LoVo (cell line): ENCODE measurements around the gene LTBP1.
A peak's percentile ranks its signal among the peaks of the same experiment; 100 is the strongest.
"Not testable (repeated sequence)": the region's sequence is repeated elsewhere in the genome, so short reads cannot be mapped to it uniquely, and the experiment has no call there.

Experiments
- DNase-seq: peaks from one replicate; pipeline ENCODE4 v3.0.0-alpha.2; 2016; ENCODE audit warnings: low spot score

The LTBP1 gene, protein sequence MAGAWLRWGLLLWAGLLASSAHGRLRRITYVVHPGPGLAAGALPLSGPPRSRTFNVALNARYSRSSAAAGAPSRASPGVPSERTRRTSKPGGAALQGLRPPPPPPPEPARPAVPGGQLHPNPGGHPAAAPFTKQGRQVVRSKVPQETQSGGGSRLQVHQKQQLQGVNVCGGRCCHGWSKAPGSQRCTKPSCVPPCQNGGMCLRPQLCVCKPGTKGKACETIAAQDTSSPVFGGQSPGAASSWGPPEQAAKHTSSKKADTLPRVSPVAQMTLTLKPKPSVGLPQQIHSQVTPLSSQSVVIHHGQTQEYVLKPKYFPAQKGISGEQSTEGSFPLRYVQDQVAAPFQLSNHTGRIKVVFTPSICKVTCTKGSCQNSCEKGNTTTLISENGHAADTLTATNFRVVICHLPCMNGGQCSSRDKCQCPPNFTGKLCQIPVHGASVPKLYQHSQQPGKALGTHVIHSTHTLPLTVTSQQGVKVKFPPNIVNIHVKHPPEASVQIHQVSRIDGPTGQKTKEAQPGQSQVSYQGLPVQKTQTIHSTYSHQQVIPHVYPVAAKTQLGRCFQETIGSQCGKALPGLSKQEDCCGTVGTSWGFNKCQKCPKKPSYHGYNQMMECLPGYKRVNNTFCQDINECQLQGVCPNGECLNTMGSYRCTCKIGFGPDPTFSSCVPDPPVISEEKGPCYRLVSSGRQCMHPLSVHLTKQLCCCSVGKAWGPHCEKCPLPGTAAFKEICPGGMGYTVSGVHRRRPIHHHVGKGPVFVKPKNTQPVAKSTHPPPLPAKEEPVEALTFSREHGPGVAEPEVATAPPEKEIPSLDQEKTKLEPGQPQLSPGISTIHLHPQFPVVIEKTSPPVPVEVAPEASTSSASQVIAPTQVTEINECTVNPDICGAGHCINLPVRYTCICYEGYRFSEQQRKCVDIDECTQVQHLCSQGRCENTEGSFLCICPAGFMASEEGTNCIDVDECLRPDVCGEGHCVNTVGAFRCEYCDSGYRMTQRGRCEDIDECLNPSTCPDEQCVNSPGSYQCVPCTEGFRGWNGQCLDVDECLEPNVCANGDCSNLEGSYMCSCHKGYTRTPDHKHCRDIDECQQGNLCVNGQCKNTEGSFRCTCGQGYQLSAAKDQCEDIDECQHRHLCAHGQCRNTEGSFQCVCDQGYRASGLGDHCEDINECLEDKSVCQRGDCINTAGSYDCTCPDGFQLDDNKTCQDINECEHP (N-terminal part only)

DNA sequence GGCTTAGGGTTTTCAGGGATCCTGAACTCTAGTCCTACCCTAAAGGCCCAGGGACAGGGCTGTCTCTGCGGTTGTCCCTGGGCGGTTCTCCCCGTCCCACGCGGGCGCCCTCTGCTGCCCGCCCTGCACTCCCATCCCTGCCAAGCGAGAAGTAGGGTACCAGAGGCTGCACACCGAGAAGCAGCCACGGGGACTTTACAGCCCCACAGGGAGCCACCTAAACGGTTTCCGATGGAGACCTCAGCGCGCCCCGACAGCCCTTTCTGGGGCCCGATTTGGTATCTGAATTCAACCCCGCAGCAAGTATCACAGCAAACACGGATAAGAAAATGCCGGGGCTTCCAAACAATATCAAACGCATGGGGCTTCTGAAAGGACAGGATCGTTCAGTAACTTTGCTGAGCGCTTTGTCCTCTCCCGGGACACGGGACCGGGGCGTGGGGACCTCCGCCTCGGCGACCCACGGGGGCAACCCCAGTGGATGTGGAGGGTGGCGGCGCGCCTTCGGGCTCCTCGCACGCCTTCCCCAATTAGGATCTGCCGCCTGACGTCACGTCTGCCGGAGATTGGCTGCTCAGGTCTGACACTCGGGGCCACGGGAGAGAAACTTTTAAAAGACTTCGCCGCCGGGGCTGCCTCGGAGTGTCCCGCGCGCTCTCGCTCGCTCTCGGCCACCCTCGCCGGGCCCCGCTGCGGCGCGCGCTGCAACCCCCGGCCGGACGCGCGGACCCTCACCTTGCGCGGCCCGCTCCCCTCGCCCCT, at the start of gene LTBP1:
LTBP1 (plus strand) TSS at position 640 of the 762 bp plus-strand sequence. CDS start 372 bp downstream, outside the sequence.
- peak; percentile 78 for DNase-seq

DNA sequence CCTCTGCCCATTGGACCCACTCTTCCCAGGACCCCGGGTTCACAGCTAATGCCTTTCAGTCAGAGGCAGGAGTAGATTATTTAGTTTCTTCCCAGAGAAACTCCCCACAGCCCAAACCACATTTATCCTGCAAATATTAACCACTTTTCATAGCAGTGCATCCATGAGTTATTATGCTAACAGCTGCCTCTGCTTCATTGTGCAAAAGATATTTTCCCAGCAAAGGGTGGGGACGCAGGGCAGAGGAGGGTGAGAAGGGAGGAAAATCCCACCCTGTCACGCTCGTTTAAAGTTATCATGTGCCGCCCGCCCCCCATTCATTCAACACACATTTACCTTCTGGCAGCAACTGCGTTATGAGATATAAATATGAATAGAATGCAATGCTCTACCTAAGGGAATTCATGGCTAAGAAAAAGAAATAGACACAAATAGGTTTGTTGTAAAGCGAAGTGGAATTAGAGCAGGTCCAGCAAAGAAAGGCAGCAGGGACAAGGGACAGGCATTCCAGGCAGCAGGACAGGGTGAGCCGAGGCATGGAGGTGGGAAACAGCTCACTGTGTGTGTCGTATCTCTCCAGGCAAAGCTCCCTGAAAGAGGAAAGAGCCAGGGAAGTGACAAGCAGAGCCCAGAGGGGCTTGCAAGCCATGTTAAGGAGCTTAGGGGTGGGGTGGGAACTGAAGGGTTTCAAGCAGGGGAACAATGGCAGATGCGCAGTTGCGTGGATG, 46.3 kb upstream of the LTBP1 start:
- DNase-seq, result no peak

DNA sequence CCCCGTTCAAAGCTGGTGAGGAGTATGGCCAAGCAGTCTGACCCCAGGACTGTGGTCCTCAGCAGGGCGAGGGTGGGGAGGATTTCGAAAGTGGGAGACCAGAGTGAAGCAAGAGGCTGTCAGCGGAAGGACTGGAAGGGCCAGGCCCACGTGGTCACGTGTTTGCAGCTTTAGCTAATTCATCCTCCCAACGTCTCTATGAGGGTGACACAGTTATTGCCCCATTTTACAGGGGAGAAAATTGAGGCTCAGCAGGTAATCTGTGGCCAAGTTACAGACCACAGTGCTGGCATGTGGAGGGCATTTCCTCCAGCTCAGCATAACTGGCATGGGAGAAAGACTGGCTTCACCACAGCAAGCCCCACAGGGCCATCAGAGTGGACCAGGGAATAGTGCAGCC, 45.4 kb upstream of the LTBP1 start:
- DNase-seq, result no peak

DNA sequence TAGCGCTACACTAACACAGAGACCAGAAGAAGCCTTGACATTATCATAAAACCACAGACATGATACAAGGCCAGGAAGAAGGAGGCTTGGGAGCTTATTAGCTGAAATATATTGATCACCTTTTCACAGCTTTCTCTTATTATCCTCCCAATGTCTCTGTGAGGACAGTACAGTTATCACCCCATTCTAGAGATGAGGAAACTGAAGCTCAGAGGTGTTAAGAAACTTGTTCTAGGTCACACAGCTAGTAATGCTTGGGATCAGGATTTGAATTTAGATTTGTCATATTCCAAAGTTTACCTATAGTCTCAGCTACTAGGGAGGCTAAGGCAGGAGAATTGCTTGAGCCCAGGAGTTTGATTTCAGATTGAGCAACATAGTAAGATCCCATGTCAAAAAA, 44.6 kb upstream of the LTBP1 start:
- DNase-seq, result no peak

DNA sequence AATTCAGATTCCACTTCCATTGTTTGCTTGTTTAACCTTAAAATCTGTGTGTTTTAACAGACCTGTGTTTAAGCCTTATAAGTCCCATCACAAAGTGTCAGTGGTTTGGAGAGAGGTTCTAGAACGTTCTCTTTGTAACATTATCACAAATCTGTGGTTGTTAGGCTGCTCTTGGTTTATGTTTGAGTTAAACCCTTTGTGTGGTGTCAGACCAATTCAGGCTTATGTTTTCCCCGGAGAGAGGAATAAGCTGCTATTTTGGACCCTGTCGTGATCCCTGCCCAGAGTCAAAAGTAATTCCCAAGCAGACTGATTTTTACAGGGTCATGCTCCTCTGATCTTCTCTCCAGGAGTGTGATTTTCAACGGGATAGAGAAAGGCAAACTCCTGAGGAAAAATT, 43.8 kb upstream of the LTBP1 start:
- no peak for DNase-seq

DNA sequence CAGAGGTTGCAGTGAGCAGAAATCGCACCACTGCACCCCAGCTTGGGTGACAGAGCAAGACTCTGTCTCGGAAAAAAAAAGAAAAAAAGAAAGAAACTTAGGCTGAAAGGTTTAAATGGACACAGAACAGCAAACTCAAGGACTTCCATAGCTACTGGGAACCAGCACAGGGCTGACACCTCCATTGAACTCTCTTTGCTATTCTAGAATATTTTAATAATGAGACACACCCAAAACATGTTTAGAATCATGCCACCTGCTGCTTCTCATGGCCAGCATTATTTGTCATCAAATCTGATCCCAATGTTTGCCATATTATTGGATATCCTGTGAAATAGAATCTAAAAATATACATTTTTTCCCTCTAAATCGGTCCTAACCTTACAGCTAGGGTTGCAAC, 42.7 kb upstream of the LTBP1 start:
- DNase-seq, result no peak

DNA sequence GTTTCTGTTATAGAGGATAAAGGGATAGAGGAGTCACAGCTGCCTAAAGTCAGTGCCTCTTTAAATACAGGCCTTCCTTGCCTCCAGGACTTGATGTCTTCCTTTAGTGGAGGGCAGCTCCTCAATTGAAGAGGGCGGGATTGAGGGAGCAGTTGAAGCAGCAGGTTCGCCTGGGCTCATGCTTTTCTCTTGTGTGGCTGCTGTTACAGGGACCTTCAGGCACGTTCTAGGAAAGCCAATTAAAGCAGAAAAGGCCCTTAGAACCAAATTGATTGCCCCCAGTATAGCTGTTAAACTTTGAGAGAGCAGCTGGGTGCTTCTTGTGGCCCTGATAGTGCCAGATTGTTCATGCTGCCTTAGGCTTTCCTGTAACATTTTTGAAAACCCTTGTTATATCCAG, 42.0 kb upstream of the LTBP1 start:
- DNase-seq, result no peak

DNA sequence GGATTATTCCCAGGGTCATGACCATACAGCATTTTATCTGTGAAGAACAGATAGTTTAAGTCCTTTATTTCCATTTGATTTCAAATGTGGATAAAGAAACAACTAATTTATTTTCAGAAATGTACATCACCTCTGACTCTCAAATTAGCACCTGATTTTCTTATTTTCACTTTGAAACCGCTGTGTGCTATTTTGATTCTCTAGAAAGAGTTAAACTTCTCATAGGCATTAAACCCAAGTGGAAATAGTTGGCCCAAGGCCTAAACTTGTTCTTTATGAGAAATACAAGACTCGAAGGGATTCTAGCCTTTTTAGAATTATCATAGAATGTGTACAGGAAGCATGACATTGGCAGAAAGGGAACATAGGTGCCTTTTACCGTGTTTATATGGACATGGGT, 41.5 kb upstream of the LTBP1 start:
- no peak for DNase-seq

DNA sequence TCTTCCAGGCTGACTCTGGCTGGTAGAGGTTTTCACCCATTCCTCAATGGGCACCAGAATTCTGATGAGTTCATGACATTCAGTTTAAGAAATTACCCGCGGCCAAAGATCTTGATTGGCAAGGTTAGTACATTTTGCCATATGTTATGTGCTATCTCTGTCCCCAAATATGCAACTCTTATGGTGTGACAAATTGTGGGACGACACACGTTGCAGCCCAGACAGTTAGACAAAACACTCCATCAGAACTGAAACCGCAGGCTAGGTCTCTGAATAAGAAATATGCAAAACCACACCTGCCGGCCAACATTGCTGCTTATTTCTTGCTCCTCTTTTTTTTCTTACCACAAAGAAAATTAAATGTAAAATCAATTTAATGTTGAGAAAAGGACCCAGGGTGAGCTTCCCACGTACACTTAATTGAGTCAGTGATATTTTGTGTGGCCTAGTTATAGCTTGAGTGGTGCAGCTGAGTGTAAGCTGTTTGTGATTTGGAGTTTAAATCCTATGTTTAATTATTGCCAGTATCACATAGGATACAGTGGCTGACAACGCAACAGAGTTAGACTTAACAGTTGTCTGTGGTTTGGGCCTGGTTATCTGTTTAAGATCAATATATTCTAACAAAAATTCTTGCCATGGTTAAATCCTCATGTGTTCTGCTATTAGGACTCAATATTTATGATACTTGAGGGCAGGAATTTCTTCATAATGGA, 35.7 kb upstream of the LTBP1 start:
- no peak for DNase-seq

DNA sequence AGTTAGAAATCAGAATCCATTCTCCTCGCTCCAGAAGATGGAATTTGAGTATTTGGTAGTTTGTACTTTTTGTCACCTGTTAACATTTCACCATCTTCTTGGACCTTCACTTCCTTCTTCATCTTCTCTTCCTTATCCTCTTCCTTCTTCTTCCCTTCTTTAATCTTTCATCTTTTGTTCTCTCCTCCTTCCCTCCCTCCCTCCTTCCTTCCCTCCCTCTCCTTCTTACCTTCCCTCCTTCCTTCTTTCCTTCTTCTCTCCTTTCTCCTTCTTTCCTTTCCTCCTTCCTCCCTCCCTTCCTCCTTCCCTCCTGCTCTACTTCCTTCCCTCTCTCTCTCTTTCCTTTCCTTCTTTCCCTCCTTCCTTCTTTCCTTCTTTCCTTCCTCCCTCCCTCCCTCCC, 31.1 kb upstream of the LTBP1 start:
- no peak for DNase-seq

DNA sequence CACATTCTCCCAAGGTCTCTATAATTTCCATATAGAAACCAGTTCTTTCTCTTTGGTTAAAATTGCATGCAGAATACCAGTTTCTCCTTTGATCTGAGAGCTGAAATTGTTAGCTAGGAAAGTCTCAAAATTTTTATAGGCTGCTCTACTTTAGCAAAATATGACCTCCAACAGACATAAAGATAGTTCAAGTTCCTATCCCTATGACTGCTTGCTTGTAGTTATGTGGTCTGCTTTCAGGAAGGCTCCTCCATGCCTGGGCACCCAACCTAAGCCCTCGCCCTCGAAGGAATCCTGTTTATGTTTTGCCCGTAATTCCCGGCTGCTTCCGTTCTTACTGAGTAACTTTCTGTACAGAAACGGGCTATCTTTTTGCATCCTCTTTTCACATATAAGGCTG, 28.0 kb upstream of the LTBP1 start:
- no peak for DNase-seq

DNA sequence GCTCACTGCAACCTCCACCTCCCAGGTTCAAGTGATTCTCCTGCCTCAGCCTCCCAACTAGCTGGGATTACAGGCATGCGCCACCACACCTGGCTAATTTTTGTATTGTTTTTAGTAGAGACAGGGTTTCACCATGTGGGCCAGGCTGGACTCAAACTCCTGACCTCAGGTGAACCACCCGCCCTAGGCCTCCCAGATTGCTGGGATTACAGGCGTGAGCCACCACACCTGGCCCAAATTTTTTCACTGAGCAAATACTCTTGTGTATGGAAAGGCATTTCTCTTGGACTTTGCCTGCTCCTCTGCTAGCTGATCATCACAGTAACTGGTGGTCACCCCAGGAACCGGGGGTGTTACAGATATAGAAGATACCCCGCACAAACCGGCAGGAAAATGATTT, 26.9 kb upstream of the LTBP1 start:
- not testable (repeated sequence) for DNase-seq

DNA sequence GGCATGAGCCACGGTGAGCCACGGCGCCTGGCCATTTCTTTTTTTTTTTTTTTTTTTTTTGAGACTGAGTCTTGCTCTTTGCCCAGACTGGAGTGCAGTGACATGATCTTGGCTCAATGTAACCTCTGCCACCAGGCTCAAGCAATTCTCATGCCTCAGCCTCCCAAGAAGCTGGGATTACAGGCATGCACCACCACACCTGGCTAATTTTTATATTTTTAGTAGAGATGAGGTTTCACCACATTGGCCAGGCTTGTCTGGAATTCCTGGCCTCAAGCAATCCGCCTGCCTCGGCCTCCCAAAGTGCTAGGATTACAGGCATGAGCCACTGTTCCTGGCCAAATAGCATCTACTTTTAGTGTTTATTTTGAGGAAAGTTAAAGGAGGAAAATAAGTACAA, 25.3 kb upstream of the LTBP1 start:
- DNase-seq, result not testable (repeated sequence)

DNA sequence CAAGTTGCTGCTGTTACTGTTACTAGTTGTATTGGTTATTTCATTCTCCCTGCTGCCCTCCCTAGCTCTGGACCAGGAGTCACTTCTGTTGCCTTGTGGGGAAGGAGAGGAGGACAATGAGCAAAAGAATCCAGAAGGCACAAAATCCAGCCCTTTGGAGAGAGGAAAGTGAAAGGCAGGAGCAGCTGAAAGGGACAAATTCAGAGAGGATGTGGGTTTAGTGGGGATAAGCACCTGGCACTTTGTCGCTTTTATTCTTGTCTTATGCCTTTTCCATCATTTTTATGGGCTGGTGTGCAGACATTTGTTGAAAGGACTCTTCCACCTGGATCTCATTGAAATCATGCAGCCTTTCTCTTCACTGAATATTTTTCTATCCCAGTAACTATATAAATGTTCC, 24.3 kb upstream of the LTBP1 start:
- DNase-seq, result no peak

DNA sequence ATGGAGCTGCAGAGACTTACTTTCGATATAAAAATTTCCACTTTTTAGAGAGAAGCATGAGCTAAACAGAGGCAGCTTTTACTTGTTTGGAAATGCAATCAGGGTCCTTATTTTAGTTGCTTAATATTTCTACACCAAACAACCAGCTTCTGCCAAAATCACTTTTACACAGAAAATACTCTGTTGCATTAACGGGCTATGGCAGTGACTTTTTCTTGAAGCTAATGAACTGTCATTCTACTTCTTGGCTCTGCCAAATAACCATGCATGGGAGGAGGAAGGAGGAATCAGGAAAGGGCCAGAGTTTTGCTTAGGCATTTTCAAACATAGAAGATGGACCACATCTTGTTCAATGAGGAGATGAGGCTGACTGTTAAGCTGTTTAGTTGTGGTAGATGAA, 23.6 kb upstream of the LTBP1 start:
- no peak for DNase-seq

DNA sequence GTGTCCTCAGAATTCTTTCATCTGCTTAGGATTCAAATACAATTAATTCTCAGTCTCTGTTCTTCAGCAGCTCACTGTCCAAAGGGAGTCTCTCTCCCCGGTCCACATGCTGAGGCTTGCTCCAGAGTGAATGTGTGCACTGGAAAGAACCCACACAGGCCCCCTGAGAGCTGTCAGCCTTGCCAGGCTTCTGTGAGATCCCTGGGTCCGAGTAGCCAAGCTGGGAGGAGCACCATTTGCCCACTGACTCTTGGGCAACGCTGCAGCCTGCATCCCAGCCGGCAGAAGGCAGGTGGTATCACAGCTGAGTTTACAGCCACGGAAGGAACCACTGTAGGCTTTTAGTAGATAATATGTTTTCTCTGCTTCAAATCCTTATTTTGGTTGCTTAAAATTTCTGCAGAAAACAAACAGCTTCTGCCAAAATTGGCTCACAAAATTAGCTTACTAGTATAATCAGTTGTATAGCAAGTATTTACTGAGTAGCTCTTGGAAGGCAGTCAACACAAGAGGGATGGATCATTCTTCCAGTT, 21.4 kb upstream of the LTBP1 start:
- DNase-seq, result no peak

DNA sequence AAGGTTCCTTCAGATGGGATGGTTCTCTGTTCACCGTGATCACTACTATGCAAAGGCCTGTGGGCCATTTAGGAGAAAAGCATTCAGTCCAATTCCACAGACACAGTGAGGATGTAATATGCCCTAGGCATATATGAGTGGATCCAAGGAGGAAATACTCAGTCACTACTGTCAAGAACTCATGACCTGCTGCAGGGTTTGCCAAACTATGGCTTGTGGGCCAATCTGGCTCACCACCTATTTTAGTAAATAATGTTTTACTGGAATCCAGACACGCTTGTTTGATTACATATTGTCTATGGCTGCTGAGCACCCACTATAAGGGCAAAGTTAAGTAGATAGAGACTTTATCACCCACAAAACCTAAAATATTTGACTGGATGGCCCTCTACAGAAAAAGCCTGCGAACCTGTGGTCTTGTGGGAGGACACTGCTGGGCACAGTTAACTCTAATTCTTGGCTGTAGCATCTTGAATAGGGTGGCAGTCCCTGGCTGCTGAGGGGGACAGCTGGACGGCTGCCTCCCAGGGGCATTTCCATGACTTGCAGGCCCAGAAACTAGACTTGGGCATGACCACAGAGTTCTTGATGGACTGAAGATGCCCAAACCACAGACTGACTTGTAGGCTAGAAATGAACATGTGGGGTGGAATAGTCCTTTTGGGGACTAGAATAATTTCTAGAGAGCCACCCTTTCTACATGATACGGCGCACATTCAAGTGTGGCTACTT, 20.6 kb upstream of the LTBP1 start:
- DNase-seq, result no peak

DNA sequence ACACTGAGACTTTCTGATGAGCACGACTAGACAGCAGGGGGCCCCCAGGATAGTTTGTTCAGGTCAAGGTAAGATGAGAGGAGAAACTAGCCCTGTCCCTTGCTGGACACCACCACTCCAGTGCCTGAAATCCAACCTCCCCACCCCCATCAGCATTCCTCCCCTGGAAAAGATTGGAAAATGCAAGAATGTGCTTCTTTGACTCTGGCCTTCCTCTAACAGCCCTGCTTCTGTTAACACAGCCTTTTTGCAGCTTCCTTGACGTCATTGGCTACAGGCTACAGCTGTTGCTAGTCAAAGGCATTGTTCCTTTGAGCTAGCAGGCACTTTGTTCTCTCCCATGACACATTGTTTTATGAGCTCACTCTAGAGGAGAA, 20.1 kb upstream of the LTBP1 start:
- DNase-seq, result no peak

DNA sequence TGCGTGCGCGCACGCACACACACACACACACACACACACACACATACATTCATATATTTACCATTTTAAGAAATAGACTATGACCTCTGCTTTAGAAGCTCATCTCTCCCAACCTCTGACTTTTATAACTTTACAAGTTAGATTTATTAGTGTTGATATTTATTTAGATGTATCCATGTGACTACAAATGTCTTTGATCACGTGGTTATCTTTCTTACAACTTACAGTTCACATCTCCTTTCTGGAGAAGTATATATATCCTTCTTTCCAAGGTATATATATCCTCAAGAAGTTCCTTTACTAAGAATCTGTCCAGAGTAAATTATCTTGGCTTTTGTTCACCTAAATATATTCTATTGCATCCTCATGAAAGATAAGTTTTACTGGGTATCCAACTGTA, 16.3 kb upstream of the LTBP1 start:
- DNase-seq, result no peak

DNA sequence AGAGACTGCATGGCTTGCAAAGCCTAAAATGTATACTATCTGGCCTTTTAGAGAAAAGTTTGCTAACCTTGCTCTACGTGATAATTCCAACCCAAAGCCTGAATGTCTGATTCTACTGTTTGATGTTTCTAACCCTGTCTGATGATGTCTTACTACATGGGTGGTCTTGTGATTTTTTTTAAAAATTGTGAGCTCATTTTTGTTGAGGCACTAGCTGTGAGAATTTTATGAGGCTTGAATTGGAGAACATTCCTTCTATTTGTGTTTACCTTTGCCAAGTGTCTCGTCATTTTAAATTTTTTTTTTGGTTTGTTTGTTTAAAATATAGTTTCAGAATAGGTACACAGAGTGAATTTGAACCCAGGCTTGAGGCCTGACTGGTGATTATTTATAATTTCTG, 15.2 kb upstream of the LTBP1 start:
- no peak for DNase-seq
